K562 (cell line): ENCODE data around the gene SDR42E2. TPM values are rescaled to one million over a fixed set of nuclear protein-coding genes. Genes with fewer than 3 reads are reported as not detected.

Experiments used
- CBFA2T2 ChIP-seq: fragments of 450-650 bp; conservative IDR thresholded peaks from 2 replicates; pipeline ENCODE4 v1.6.1; 2017; ENCODE audit warnings: mild to moderate bottlenecking
- ESRRB ChIP-seq: fragments of 250-450 bp; sonication (Bioruptor Pico); IDR thresholded peaks from 2 replicates; pipeline ENCODE4 v1.5.0; 2020; ENCODE audit warnings: mild to moderate bottlenecking, moderate library complexity, borderline replicate concordance
- EZH2 ChIP-seq: IDR thresholded peaks from 2 replicates; pipeline ENCODE4 v1.6.1; 2012; ENCODE audit warnings: low read depth, mild to moderate bottlenecking, inconsistent platforms, low read length, borderline replicate concordance
- HDAC3 ChIP-seq: fragments of 450-650 bp; IDR thresholded peaks from 2 replicates; pipeline ENCODE4 v1.6.1; 2018; ENCODE audit warnings: borderline replicate concordance, mild to moderate bottlenecking, moderate library complexity; ENCODE audit not compliant: partially characterized antibody
- HNRNPH1 ChIP-seq: fragments of 200-400 bp; formaldehyde crosslinking; optimal IDR thresholded peaks from 2 replicates; pipeline ENCODE3; 2017; ENCODE audit warnings: low read depth, mild to moderate bottlenecking, low read length, moderate library complexity
- KAT2B ChIP-seq: IDR thresholded peaks from one replicate; pipeline ENCODE4 v1.6.1; 2012; ENCODE audit warnings: low read depth, mild to moderate bottlenecking, control low read depth, inconsistent platforms, low read length, moderate library complexity
- MCM5 ChIP-seq: fragments of 450-650 bp; IDR thresholded peaks from 2 replicates; pipeline ENCODE4 v1.6.1; 2016; ENCODE audit warnings: low read depth
- NFATC3 ChIP-seq: fragments of 450-650 bp; IDR thresholded peaks from 2 replicates; pipeline ENCODE4 v1.6.1; 2017; ENCODE audit warnings: mild to moderate bottlenecking
- POLR2AphosphoS2 ChIP-seq: IDR thresholded peaks from 2 replicates; pipeline ENCODE4 v1.6.1; 2012; ENCODE audit warnings: low read length, improper control_type of control experiment
- RBBP5 ChIP-seq: fragments of 200-600 bp; sonication (generic); IDR thresholded peaks from 2 replicates; pipeline ENCODE4 v1.6.1; 2012; ENCODE audit warnings: borderline replicate concordance, mild to moderate bottlenecking, low read length, control low read depth, inconsistent platforms; ENCODE audit not compliant: insufficient read depth, poor library complexity, severe bottlenecking
- ZBTB40 ChIP-seq, 2 experiments: fragments of 450-650 bp in 1 of 2; sonication (generic) in 1 of 2; formaldehyde crosslinking in 1 of 2; IDR thresholded peaks; 2 replicates each; pipeline versions ENCODE4 v1.7.1 to v1.9.0; 2016 to 2022; ENCODE audit warnings: inconsistent platforms in 1 of 2, mild to moderate bottlenecking in 1 of 2, missing genetic modification reagents in 1 of 2
- ZNF436 ChIP-seq: fragments of 250-450, 450-650 bp; sonication (Bioruptor Pico); formaldehyde crosslinking; IDR thresholded peaks from 2 replicates; pipeline ENCODE4 v1.7.0; 2020; ENCODE audit warnings: mild to moderate bottlenecking
- ZNF639 ChIP-seq, 2 experiments: fragments of 200-800 bp in 1 of 2; sonication (Bioruptor generic) in 1 of 2; sonication (generic) in 1 of 2; formaldehyde crosslinking in 1 of 2; IDR thresholded peaks in 1 of 2; conservative IDR thresholded peaks in 1 of 2; 2 replicates each; pipeline versions ENCODE4 v1.5.0 to v1.6.1; 2016 to 2020; ENCODE audit warnings: missing compliant biosample characterization in 1 of 2, missing genetic modification characterization in 1 of 2, missing genetic modification reagents in 1 of 2
- polyA plus RNA-seq, 8 experiments: library from polyadenylated mRNA; depleted of rRNA in 4 of 8; stranded (reverse) in 5 of 8; unstranded in 3 of 8; fragments of >200 nt; fragmentation: Nextera tagmentation in 2 of 8; fragmentation: Illumina TruSeq in 1 of 8; extraction: Ambion mirVana in 2 of 8; extraction: Trizol in 1 of 8; gene quantifications; 2 replicates each; pipeline versions ENCODE4 v1.2.1 to v1.2.3, GENCODE V29; 2011 to 2014; ENCODE audit warnings: inconsistent platforms in 1 of 8, missing spikeins in 1 of 8
- total RNA-seq, 7 experiments: library from RNA; depleted of rRNA in 6 of 7; stranded (reverse); fragments of >200 nt in 6 of 7; fragmentation: Illumina TruSeq in 2 of 7; extraction: Trizol in 2 of 7; gene quantifications; 2 replicates each; pipeline versions ENCODE4 v1.2.1 to v1.2.3, GENCODE V29; 2011 to 2021; ENCODE audit warnings: low replicate concordance in 1 of 7

Gene SDR42E2
- total and polyA plus RNA-seq, 9 of the 15 experiments (the other 6 are each of a cell fraction or from before 2014, with no cell fraction given), result 0.03 to 0.07 (median 0.04) TPM; not detected in 4

GRCh38 chr16:22192261-22193062 is 30.2 kb downstream of the SDR42E2 start (continued):
- TF ChIP-seq ZBTB40 (IDR thresholded peaks at IDR 0.05), result no peak; the same call in 1 of the 2 replicates
- TF ChIP-seq ZBTB40 (CRISPR knock-in tag; IDR thresholded peaks at IDR 0.05), result no peak
- no peak for TF ChIP-seq ZNF436 (CRISPR knock-in tag)
- TF ChIP-seq ESRRB (CRISPR knock-in tag), result no peak
- no peak for TF ChIP-seq HDAC3
- no peak for TF ChIP-seq POLR2AphosphoS2
- TF ChIP-seq MCM5, result no peak
- no peak for TF ChIP-seq EZH2
- TF ChIP-seq RBBP5, result peak; percentile 1
- TF ChIP-seq HNRNPH1, result no peak
- TF ChIP-seq CBFA2T2, result no peak
- TF ChIP-seq ZNF639 (CRISPR knock-in tag; conservative IDR thresholded peaks at IDR 0.05 in 1 of 2, IDR thresholded peaks at IDR 0.05 in 1 of 2), result peak in 1 of 2 experiments; percentile 22; a peak in 1 of 4 replicates
- TF ChIP-seq NFATC3, result no peak
- no peak for TF ChIP-seq KAT2B
